Measurements from ENCODE around the gene SNF8.

SNF8 gene

GRCh38 chr17:48893646-48894508 is 50.8 kb downstream of the SNF8 start:
- in situ Hi-C loops (cut with MboI; ENCODE audit: low sequenced_read_pairs): no loop called here

DNA sequence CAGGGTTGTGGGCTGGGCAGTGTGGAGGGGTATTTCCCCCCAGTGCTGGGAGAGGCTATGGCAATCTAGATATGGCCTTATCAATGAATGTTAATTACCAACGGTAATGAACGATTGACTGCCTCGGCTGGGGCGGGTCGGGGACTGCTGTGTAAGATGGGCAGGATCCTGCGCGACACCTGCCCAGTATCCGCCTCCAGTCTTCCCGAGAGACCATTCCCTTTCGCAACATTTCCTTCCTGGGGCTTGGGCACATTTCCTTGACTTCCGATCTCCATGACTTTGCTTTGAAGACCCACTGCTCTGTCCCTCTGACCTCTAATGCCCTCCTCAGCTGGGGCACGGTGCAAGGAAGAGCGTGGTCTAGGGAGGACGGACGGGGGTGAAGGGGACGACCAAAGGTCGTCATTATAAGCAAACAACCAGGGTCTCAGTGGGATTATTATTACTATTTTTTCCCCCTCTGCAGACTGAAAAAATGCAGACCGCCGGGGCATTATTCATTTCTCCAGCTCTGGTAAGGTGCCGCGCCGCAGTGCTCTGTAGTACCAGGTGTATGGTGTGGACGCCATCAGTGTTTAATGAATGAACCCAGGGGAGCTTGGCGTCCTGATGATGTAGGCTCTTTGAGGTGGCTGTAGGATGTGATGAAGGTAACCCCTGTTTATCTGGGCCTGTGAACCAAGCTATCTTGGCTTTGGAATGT is 51.5 kb downstream of the SNF8 start:
- in situ Hi-C loops (cut with MboI; ENCODE audit: low sequenced_read_pairs): no loop called here

GRCh38 chr17:48890086-48890485 is 54.6 kb downstream of the SNF8 start:
- in situ Hi-C loops (cut with MboI; ENCODE audit: low sequenced_read_pairs): no loop called here

DNA sequence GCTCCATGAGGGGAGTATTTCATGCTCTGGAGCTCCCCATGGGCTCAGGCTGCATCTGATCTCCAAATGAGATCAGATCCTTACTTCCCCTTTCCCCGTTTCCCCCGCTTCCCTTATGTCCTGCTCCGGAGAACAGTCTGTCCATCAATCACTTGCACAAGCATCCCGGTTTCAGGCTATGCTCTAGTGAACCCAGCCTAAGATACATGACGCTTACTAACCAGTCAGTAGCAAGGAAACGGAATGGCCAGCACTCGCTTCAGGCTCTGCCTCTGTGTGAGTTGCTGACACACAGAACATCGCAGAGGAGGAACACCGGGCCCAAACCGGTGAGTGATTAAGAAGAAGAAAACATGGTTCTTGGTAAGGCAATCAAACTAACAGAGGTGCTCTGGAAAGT is 61.5 kb downstream of the SNF8 start:
- in situ Hi-C loops (cut with MboI; ENCODE audit: low sequenced_read_pairs): no loop called here

- in situ Hi-C loops (cut with MboI; ENCODE audit: low sequenced_read_pairs): no loop called here
Observed at GRCh38 chr17:48882272-48882671, 62.4 kb downstream of the SNF8 start.

Measured in HL-60/S4 treated with retinoic acid at 250 ng/mL for 4 days and 3 days (cell line).